ENCODE data around the gene FLNC. TPM values are rescaled to one million over a fixed set of nuclear protein-coding genes. Genes with fewer than 3 reads are reported as not detected.

Gene FLNC
- total and polyA plus RNA-seq, 2 of the 4 experiments (the other 2 are of a cell fraction) = 116 to 154 TPM

DNA sequence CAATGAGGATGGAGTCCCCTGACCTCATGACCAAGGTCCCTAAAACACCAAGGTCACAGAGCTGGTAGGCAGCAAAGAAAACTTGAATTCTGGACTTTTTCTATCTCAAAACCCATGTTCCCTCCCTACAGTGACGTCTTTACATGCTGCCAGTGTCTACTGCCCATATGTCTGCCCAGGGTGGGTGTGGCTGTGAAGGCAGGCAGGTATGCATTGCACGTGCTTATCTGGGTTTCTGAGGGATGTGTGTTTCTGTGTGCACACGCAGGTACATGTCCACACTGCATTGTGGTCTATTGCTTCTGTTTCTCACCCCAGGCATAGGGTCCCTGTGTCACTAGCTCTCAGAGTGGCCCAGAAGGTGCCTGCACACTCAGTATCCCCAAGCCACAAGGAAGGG is 45.9 kb downstream of the FLNC start:
- no peaks in the 10 kb centered on the region for H3K36me3 ChIP-seq (ENCODE audit: control insufficient read depth, insufficient read depth, low read length)
- ATAC-seq (ENCODE audit: low read depth) (no peak), DNase-seq (no peak)
- H3K23ac ChIP-seq (ENCODE audit: low read depth, low read length) = no peak overlapping the region
- intact Hi-C loops (cut with micrococcal nuclease) = no loop called here
- TF ChIP-seq FOS (IDR thresholded peaks at IDR 0.05; ENCODE audit: low read depth, low read length) (no peak), SMC3 (IDR thresholded peaks at IDR 0.05; ENCODE audit: low read depth, low read length) (no peak), BHLHE40 (IDR thresholded peaks at IDR 0.05; ENCODE audit: low read depth, low read length) (no peak), MXI1 (IDR thresholded peaks at IDR 0.05; ENCODE audit: borderline replicate concordance, low read depth, low read length) (no peak), RFX5 (IDR thresholded peaks at IDR 0.05; ENCODE audit: low read depth, low read length) (no peak), ELK1 (IDR thresholded peaks at IDR 0.05; ENCODE audit: borderline replicate concordance, low read depth, low read length) (no peak), NFE2L2 (IDR thresholded peaks at IDR 0.05; ENCODE audit: low read depth, low read length) (no peak), MAZ (IDR thresholded peaks at IDR 0.05; ENCODE audit: borderline replicate concordance, low read depth, low read length) (no peak), CHD1 (IDR thresholded peaks at IDR 0.05; ENCODE audit: low read depth, low read length) (no peak), MAFK (IDR thresholded peaks at IDR 0.05; ENCODE audit: low read depth, low read length) (no peak), RAD21 (IDR thresholded peaks at IDR 0.05; ENCODE audit: low read length) (no peak), USF2 (IDR thresholded peaks at IDR 0.05; ENCODE audit: low read depth, low read length) (no peak), CEBPB (IDR thresholded peaks at IDR 0.05; ENCODE audit: low read depth, low read length) (no peak), POLR2A (IDR thresholded peaks at IDR 0.05; ENCODE audit: low read depth, low read length) (no peak), RCOR1 (IDR thresholded peaks at IDR 0.05; ENCODE audit: insufficient replicate concordance, low read length) (no peak)
- TF ChIP-seq, protein P1, sequence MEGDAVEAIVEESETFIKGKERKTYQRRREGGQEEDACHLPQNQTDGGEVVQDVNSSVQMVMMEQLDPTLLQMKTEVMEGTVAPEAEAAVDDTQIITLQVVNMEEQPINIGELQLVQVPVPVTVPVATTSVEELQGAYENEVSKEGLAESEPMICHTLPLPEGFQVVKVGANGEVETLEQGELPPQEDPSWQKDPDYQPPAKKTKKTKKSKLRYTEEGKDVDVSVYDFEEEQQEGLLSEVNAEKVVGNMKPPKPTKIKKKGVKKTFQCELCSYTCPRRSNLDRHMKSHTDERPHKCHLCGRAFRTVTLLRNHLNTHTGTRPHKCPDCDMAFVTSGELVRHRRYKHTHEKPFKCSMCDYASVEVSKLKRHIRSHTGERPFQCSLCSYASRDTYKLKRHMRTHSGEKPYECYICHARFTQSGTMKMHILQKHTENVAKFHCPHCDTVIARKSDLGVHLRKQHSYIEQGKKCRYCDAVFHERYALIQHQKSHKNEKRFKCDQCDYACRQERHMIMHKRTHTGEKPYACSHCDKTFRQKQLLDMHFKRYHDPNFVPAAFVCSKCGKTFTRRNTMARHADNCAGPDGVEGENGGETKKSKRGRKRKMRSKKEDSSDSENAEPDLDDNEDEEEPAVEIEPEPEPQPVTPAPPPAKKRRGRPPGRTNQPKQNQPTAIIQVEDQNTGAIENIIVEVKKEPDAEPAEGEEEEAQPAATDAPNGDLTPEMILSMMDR (conservative IDR thresholded peaks at IDR 0.05; ENCODE audit: low read depth, low read length) = no peak
- H4K8ac ChIP-seq (ENCODE audit: low read depth in 2 of 2, low read length in 2 of 2) = no peak overlapping the region
- H3K4me1 ChIP-seq (ENCODE audit: control insufficient read depth, insufficient read depth, low read length) = no peaks in the 10 kb centered on the region
- H2BK20ac ChIP-seq (ENCODE audit: low read depth, low read length) = no peak overlapping the region
- H3K9me1 ChIP-seq (ENCODE audit: insufficient read depth, low read length) = no peaks in the 10 kb centered on the region
- H4K20me1 ChIP-seq (ENCODE audit: insufficient read depth, low read length) = no peaks in the 10 kb centered on the region
- WGBS, 2 experiments (ENCODE audit: extremely low coverage in 2 of 2, insufficient read length in 1 of 2) = no CpG with 5 or more reads among the region's 3 CpGs
- POLR2A ChIA-PET (ENCODE audit: unreplicated experiment) = no interaction called here
- H3K9ac ChIP-seq (ENCODE audit: low read depth, low read length) = no peak overlapping the region
- peaks cover 18% of the 10 kb centered on the region for H3K27me3 ChIP-seq (ENCODE audit: control insufficient read depth, insufficient read depth, low read length)
- H3K9me3 ChIP-seq (ENCODE audit: control insufficient read depth, insufficient read depth, low read length) = no peaks in the 10 kb centered on the region
- H2AK5ac ChIP-seq (ENCODE audit: low read depth, low read length) = no peak overlapping the region
- no peak overlapping the region for H3K18ac ChIP-seq (ENCODE audit: low read depth, low read length)
- dilution Hi-C loops (cut with HindIII; ENCODE audit: low sequenced_read_pairs, unreplicated experiment) = no loop called here
- CTCF ChIA-PET = no interaction called here
- no peak overlapping the region for H3K4ac ChIP-seq (ENCODE audit: low read depth, low read length)
- no peak overlapping the region for H3K14ac ChIP-seq (replicated peaks; ENCODE audit: low read depth, low read length)
- H3K4me3 ChIP-seq (ENCODE audit: insufficient read depth, low read depth, low read length) = no peak overlapping the region
- H3K4me2 ChIP-seq (ENCODE audit: low read depth, low read length) = no peak overlapping the region
- H2BK5ac ChIP-seq (ENCODE audit: low read depth, low read length, poor library complexity, severe bottlenecking) = no peak overlapping the region
- no peak overlapping the region for H3K27ac ChIP-seq (ENCODE audit: insufficient read depth, low read length)
- BruUV-seq (replicated peaks) = no TSS peak
- H2BK15ac ChIP-seq (ENCODE audit: low read depth, low read length) = no peak overlapping the region
- H2AK9ac ChIP-seq (replicated peaks; ENCODE audit: low read depth, low read length, poor library complexity) = no peak overlapping the region
- no peaks in the 10 kb centered on the region for H3K79me1 ChIP-seq (ENCODE audit: low read depth in 1 of 2, low read length in 2 of 2)
- H2BK120ac ChIP-seq (ENCODE audit: low read depth, low read length) = no peak overlapping the region
- no peak overlapping the region for H4K91ac ChIP-seq (ENCODE audit: insufficient read depth, low read depth, low read length)
- no peak overlapping the region for H3K56ac ChIP-seq (ENCODE audit: extremely low read depth, insufficient read depth, low read length)
- in situ Hi-C loops (cut with MboI; ENCODE audit: low sequenced_read_pairs) = loop anchor here (25.0 kb wide), 1 partner anchor 414 kb away; the partner anchor contains the start of gene HILPDA
- H4K5ac ChIP-seq (ENCODE audit: low read depth, low read length) = no peak overlapping the region
- no peak overlapping the region for H2AFZ ChIP-seq (replicated peaks; ENCODE audit: low read length, poor library complexity)

Measured in IMR-90 (cell line).